ENCODE measurements around the gene AGTRAP.

Gene AGTRAP

DNA sequence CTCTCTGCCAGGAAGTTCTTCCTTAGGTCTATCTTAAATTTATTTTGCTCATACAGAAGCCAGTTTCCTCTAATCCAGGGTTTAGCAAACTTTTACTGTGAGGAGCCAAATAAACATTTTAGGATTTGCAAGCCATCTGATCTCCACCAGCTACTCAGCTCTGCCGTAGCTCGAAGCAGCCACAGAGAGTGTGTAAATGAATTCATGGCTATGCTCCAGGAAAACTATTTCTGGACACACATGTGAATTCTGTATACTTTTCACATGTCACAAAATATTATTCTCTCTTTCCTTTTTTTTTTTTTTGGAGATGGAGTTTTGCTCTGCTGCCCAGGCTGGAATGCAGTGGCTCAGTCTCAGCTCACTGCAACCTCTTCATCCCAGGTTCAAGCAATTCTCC, 13.4 kb upstream of the AGTRAP start:
- H3K23ac ChIP-seq (ENCODE audit: low read length) = no peak overlapping the region
- no peak overlapping the region for H3K27ac ChIP-seq (ENCODE audit: low read depth, low read length)
- no peaks in the 10 kb centered on the region for H3K36me3 ChIP-seq (ENCODE audit: control insufficient read depth in 1 of 2, insufficient read depth in 2 of 2, low read length in 2 of 2)
- H4K8ac ChIP-seq (ENCODE audit: low read depth, low read length) = no peak overlapping the region
- no peaks in the 10 kb centered on the region for H3K79me2 ChIP-seq (ENCODE audit: control insufficient read depth, insufficient read depth, low read length, poor library complexity)
- no peak overlapping the region for H2BK120ac ChIP-seq (ENCODE audit: insufficient read depth, low read length, poor library complexity)
- DNase-seq = no peak
- H3K4me2 ChIP-seq (ENCODE audit: low read length) = no peak overlapping the region
- no peak overlapping the region for H2BK5ac ChIP-seq (ENCODE audit: low read depth, low read length, poor library complexity)
- no peak overlapping the region for H3K14ac ChIP-seq (ENCODE audit: low read length)
- H4K12ac ChIP-seq (ENCODE audit: low read depth, low read length) = no peak overlapping the region
- no peak overlapping the region for H4K91ac ChIP-seq (ENCODE audit: low read depth, low read length)
- no peak overlapping the region for H2AK5ac ChIP-seq (ENCODE audit: low read length)
- H3K4me1 ChIP-seq (ENCODE audit: control insufficient read depth in 1 of 2, insufficient read depth in 2 of 2, low read length in 2 of 2) = peaks cover 3 to 9% of the 10 kb centered on the region in 2 experiments
- no peaks in the 10 kb centered on the region for H3K9me3 ChIP-seq (ENCODE audit: insufficient read depth, low read depth, low read length)
- no peak overlapping the region for H3K18ac ChIP-seq (ENCODE audit: low read length)
- WGBS (ENCODE audit: extremely low coverage, insufficient coverage, insufficient read length) = no CpG with 5 or more reads among the region's 2 CpGs
- no peak overlapping the region for H2BK12ac ChIP-seq (ENCODE audit: low read length)
- H3K9ac ChIP-seq (ENCODE audit: low read length) = no peak overlapping the region
- H3K4me3 ChIP-seq (ENCODE audit: low read depth, low read length) = no peak overlapping the region
- H3K79me1 ChIP-seq (ENCODE audit: low read length) = no peaks in the 10 kb centered on the region
- H3K4ac ChIP-seq (ENCODE audit: low read depth, low read length) = no peak overlapping the region
- no peaks in the 10 kb centered on the region for H3K27me3 ChIP-seq (ENCODE audit: insufficient read depth, low read length)
- H2AFZ ChIP-seq (ENCODE audit: insufficient read depth, low read length, poor library complexity) = no peak overlapping the region

GRCh38 chr1:11725616-11726015, 10.3 kb upstream of the AGTRAP start:
- WGBS (ENCODE audit: extremely low coverage, insufficient coverage, insufficient read length) = no CpG with 5 or more reads among the region's 5 CpGs
- no peak overlapping the region for H2BK5ac ChIP-seq (ENCODE audit: low read depth, low read length, poor library complexity)
- no peaks in the 10 kb centered on the region for H3K27me3 ChIP-seq (ENCODE audit: insufficient read depth, low read length)
- H3K14ac ChIP-seq (ENCODE audit: low read length) = no peak overlapping the region
- H3K18ac ChIP-seq (ENCODE audit: low read length) = no peak overlapping the region
- H3K23ac ChIP-seq (ENCODE audit: low read length) = no peak overlapping the region
- no peak overlapping the region for H4K91ac ChIP-seq (ENCODE audit: low read depth, low read length)
- no peak overlapping the region for H4K8ac ChIP-seq (ENCODE audit: low read depth, low read length)
- no peaks in the 10 kb centered on the region for H3K79me2 ChIP-seq (ENCODE audit: control insufficient read depth, insufficient read depth, low read length, poor library complexity)
- no peak overlapping the region for H2AFZ ChIP-seq (ENCODE audit: insufficient read depth, low read length, poor library complexity)
- H3K27ac ChIP-seq (ENCODE audit: low read depth, low read length) = no peak overlapping the region
- peaks cover 3% of the 10 kb centered on the region for H3K9me3 ChIP-seq (ENCODE audit: insufficient read depth, low read depth, low read length)
- no peak overlapping the region for H2AK5ac ChIP-seq (ENCODE audit: low read length)
- no peak overlapping the region for H3K4me3 ChIP-seq (ENCODE audit: low read depth, low read length)
- H3K4me1 ChIP-seq (ENCODE audit: control insufficient read depth in 1 of 2, insufficient read depth in 2 of 2, low read length in 2 of 2) = peaks cover 16 to 17% of the 10 kb centered on the region in 2 experiments
- no peaks in the 10 kb centered on the region for H3K79me1 ChIP-seq (ENCODE audit: low read length)
- H2BK120ac ChIP-seq (ENCODE audit: insufficient read depth, low read length, poor library complexity) = no peak overlapping the region
- no peak overlapping the region for H4K12ac ChIP-seq (ENCODE audit: low read depth, low read length)
- no peak for DNase-seq
- H2BK12ac ChIP-seq (ENCODE audit: low read length) = no peak overlapping the region
- H3K4me2 ChIP-seq (ENCODE audit: low read length) = no peak overlapping the region
- H3K9ac ChIP-seq (ENCODE audit: low read length) = no peak overlapping the region
- no peaks in the 10 kb centered on the region for H3K36me3 ChIP-seq (ENCODE audit: control insufficient read depth in 1 of 2, insufficient read depth in 2 of 2, low read length in 2 of 2)
- H3K4ac ChIP-seq (ENCODE audit: low read depth, low read length) = no peak overlapping the region

GRCh38 chr1:11727119-11727518, 8.8 kb upstream of the AGTRAP start:
- no peak overlapping the region for H3K27ac ChIP-seq (ENCODE audit: low read depth, low read length)
- H4K91ac ChIP-seq (ENCODE audit: low read depth, low read length) = no peak overlapping the region
- no peak overlapping the region for H4K12ac ChIP-seq (ENCODE audit: low read depth, low read length)
- no peak overlapping the region for H2BK5ac ChIP-seq (ENCODE audit: low read depth, low read length, poor library complexity)
- H4K8ac ChIP-seq (ENCODE audit: low read depth, low read length) = no peak overlapping the region
- peaks cover 20% of the 10 kb centered on the region in 2 experiments for H3K4me1 ChIP-seq (ENCODE audit: control insufficient read depth in 1 of 2, insufficient read depth in 2 of 2, low read length in 2 of 2)
- no peaks in the 10 kb centered on the region for H3K27me3 ChIP-seq (ENCODE audit: insufficient read depth, low read length)
- no peak for DNase-seq
- peaks cover 2% of the 10 kb centered on the region for H3K79me1 ChIP-seq (ENCODE audit: low read length)
- peaks cover 3% of the 10 kb centered on the region for H3K9me3 ChIP-seq (ENCODE audit: insufficient read depth, low read depth, low read length)
- no peak overlapping the region for H2BK120ac ChIP-seq (ENCODE audit: insufficient read depth, low read length, poor library complexity)
- no peak overlapping the region for H3K9ac ChIP-seq (ENCODE audit: low read length)
- H2BK12ac ChIP-seq (ENCODE audit: low read length) = no peak overlapping the region
- no peaks in the 10 kb centered on the region for H3K36me3 ChIP-seq (ENCODE audit: control insufficient read depth in 1 of 2, insufficient read depth in 2 of 2, low read length in 2 of 2)
- no peak overlapping the region for H2AK5ac ChIP-seq (ENCODE audit: low read length)
- no peak overlapping the region for H3K4ac ChIP-seq (ENCODE audit: low read depth, low read length)
- H3K14ac ChIP-seq (ENCODE audit: low read length) = no peak overlapping the region
- no peak overlapping the region for H3K18ac ChIP-seq (ENCODE audit: low read length)
- no peak overlapping the region for H2AFZ ChIP-seq (ENCODE audit: insufficient read depth, low read length, poor library complexity)
- H3K79me2 ChIP-seq (ENCODE audit: control insufficient read depth, insufficient read depth, low read length, poor library complexity) = no peaks in the 10 kb centered on the region
- WGBS (ENCODE audit: extremely low coverage, insufficient coverage, insufficient read length) = no CpG with 5 or more reads among the region's 4 CpGs
- H3K4me2 ChIP-seq (ENCODE audit: low read length) = no peak overlapping the region
- H3K23ac ChIP-seq (ENCODE audit: low read length) = no peak overlapping the region
- H3K4me3 ChIP-seq (ENCODE audit: low read depth, low read length) = no peak overlapping the region

GRCh38 chr1:11728126-11728806, 7.7 kb upstream of the AGTRAP start:
- H3K36me3 ChIP-seq (ENCODE audit: control insufficient read depth in 1 of 2, insufficient read depth in 2 of 2, low read length in 2 of 2) = no peaks in the 10 kb centered on the region
- no peak overlapping the region for H2AFZ ChIP-seq (ENCODE audit: insufficient read depth, low read length, poor library complexity)

More at GRCh38 chr1:11728126-11728806, 7.7 kb upstream of the AGTRAP start:
- H3K79me2 ChIP-seq (ENCODE audit: control insufficient read depth, insufficient read depth, low read length, poor library complexity) = no peaks in the 10 kb centered on the region
- no peak overlapping the region for H2BK12ac ChIP-seq (ENCODE audit: low read length)
- WGBS (ENCODE audit: extremely low coverage, insufficient coverage, insufficient read length) = no CpG with 5 or more reads among the region's 4 CpGs
- no peaks in the 10 kb centered on the region for H3K27me3 ChIP-seq (ENCODE audit: insufficient read depth, low read length)
- no peak overlapping the region for H2BK5ac ChIP-seq (ENCODE audit: low read depth, low read length, poor library complexity)
- no peak overlapping the region for H2AK5ac ChIP-seq (ENCODE audit: low read length)
- DNase-seq = no peak
- H3K9ac ChIP-seq (ENCODE audit: low read length) = no peak overlapping the region
- H3K4me2 ChIP-seq (ENCODE audit: low read length) = no peak overlapping the region
- no peak overlapping the region for H4K8ac ChIP-seq (ENCODE audit: low read depth, low read length)
- peaks cover 2% of the 10 kb centered on the region for H3K79me1 ChIP-seq (ENCODE audit: low read length)
- H3K4me1 ChIP-seq (ENCODE audit: control insufficient read depth in 1 of 2, insufficient read depth in 2 of 2, low read length in 2 of 2) = peaks cover 23% of the 10 kb centered on the region in 2 experiments
- no peak overlapping the region for H3K27ac ChIP-seq (ENCODE audit: low read depth, low read length)
- no peak overlapping the region for H4K12ac ChIP-seq (ENCODE audit: low read depth, low read length)
- no peak overlapping the region for H3K23ac ChIP-seq (ENCODE audit: low read length)
- H2BK120ac ChIP-seq (ENCODE audit: insufficient read depth, low read length, poor library complexity) = no peak overlapping the region
- H3K4ac ChIP-seq (ENCODE audit: low read depth, low read length) = no peak overlapping the region
- peaks cover 3% of the 10 kb centered on the region for H3K9me3 ChIP-seq (ENCODE audit: insufficient read depth, low read depth, low read length)
- no peak overlapping the region for H3K4me3 ChIP-seq (ENCODE audit: low read depth, low read length)
- H3K18ac ChIP-seq (ENCODE audit: low read length) = no peak overlapping the region
- H3K14ac ChIP-seq (ENCODE audit: low read length) = no peak overlapping the region
- H4K91ac ChIP-seq (ENCODE audit: low read depth, low read length) = no peak overlapping the region
